ENCODE measurements around the gene ATG2A.

DNA sequence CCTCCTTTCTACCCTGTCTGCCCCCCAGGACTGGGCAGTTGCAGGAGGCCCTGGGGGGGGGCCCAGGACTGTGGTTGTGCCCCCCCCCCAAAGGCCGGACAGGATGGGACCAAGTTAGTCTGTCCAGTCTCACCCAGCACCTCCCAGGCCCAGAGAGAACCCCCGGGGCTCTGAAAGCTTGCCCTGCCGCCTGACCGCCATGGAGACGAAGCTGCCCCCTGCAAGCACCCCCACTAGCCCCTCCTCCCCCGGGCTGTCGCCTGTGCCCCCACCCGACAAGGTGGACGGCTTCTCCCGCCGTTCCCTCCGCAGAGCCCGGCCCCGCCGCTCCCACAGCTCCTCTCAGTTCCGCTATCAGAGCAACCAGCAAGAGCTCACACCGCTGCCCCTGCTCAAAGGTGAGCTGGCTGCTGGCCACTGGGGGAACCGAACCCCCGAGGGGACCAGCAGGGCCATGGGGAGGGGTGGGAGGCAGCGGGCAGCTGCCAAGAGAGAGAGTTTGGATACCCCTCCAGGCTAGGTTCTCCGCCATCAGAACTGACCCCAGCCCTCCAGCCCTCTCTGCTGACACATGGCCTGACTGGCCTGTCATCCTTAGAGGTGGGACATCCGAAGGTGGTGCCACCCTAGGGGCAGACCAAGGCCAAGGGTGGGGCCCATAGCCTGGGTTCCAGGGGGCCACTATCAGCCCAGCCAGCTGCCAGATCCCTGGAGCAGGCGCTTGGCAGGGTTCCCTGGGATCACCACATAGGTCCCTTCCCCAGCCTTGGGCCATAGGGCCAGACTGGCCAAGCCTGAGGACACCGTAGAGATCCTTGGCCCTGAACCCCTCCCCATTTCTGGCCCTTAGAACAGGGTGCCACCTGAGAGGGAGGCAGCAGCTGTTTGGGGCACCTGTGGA, 8.8 kb upstream of the ATG2A start:
- TF ChIP-seq TARDBP (IDR thresholded peaks at IDR 0.05): no peak
- no peak for TF ChIP-seq ZNF253 (CRISPR knock-in tag; conservative IDR thresholded peaks at IDR 0.05)
- TF ChIP-seq, protein P1, sequence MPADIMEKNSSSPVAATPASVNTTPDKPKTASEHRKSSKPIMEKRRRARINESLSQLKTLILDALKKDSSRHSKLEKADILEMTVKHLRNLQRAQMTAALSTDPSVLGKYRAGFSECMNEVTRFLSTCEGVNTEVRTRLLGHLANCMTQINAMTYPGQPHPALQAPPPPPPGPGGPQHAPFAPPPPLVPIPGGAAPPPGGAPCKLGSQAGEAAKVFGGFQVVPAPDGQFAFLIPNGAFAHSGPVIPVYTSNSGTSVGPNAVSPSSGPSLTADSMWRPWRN (IDR thresholded peaks at IDR 0.05; ENCODE audit: low read depth): no peak
- TF ChIP-seq TRIM28 (IDR thresholded peaks at IDR 0.05): no peak
- TF ChIP-seq, protein P2, sequence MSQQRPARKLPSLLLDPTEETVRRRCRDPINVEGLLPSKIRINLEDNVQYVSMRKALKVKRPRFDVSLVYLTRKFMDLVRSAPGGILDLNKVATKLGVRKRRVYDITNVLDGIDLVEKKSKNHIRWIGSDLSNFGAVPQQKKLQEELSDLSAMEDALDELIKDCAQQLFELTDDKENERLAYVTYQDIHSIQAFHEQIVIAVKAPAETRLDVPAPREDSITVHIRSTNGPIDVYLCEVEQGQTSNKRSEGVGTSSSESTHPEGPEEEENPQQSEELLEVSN (IDR thresholded peaks at IDR 0.05; ENCODE audit: borderline replicate concordance in 1 of 2, extremely low read depth in 1 of 2, insufficient read depth in 1 of 2, insufficient read length in 1 of 2, low read depth in 1 of 2, low read length in 1 of 2, poor library complexity in 1 of 2, severe bottlenecking in 1 of 2): no peak

Data from K562 (cell line).